Colonic mucosa (tissue), 4 donors: ENCODE data around the gene OGFRL1. TPM values are rescaled to one million over a fixed set of nuclear protein-coding genes. Genes with fewer than 3 reads are reported as not detected.

Experiments used
- DNase-seq: peaks from one replicate; pipeline ENCODE4 v3.0.0-alpha.2; 2020
- H3K27ac ChIP-seq: fragments of 200-600 bp; one replicate; pipeline ENCODE4 v1.8.0; 2021
- H3K27me3 ChIP-seq: fragments of 200-600 bp; one replicate; pipeline ENCODE4 v1.8.0; 2021
- H3K36me3 ChIP-seq: fragments of 200-600 bp; one replicate; pipeline ENCODE4 v1.8.0; 2021
- H3K4me1 ChIP-seq: fragments of 200-600 bp; one replicate; pipeline ENCODE4 v1.8.0; 2021; ENCODE audit warnings: mild to moderate bottlenecking
- H3K4me3 ChIP-seq: fragments of 200-600 bp; one replicate; pipeline ENCODE4 v1.8.0; 2021
- H3K9ac ChIP-seq, 2 donors: one replicate each; pipeline ENCODE4 v1.7.0; 2013; ENCODE audit warnings: control low read depth in 2 of 2, low read depth in 2 of 2, low read length in 2 of 2
- H3K9me3 ChIP-seq: fragments of 200-600 bp; one replicate; pipeline ENCODE4 v1.8.0; 2021
- CTCF ChIP-seq: fragments of 200-600 bp; IDR thresholded peaks from one replicate; pipeline ENCODE4 v1.8.0; 2022; ENCODE audit warnings: antibody characterized with exemption, mild to moderate bottlenecking
- intact Hi-C: fragments of 100-400 bp; cut with DNase I; formaldehyde crosslinking; loops from one replicate; pipeline ENCODE4 v1.14.1; 2022
- total RNA-seq, 2 donors: library from RNA; stranded (reverse); fragmentation: NEBNext Ultra II Directional in 1 of 2; extraction: Animal tissue kit (Norgen Biotek cat#: 25700) in 1 of 2; gene quantifications; one replicate each; pipeline ENCODE4 v1.2.1, GENCODE V29; 2021
- donor health status: healthy.
- donor health status: DM: no; HTN: no; CAD: no.
- donor health status: DM: no; HTN: no; CAD: no.

OGFRL1 gene
- 1 to 10 TPM; 3.2 to 5.3 TPM for total RNA-seq

GRCh38 chr6:71288228-71289038 is at the start of gene OGFRL1:
Gene OGFRL1 (plus strand): TSS chr6:71288811. CDS start chr6:71288937, 126 bp downstream.
- no peak for TF ChIP-seq CTCF
- intact Hi-C loops, result no loop called here
- DNase-seq, result peak; percentile 66
- Histone ChIP-seq H3K9ac (peak within 1 kb of the TSS; percentile 53 to 94), H3K27me3 (no peaks in the 10 kb centered on the region), H3K36me3 (no peaks in the 10 kb centered on the region), H3K4me1 (no peaks in the 10 kb centered on the region), H3K27ac (peak within 1 kb of the TSS; percentile 78), H3K9me3 (no peaks in the 10 kb centered on the region), H3K4me3 (peak within 1 kb of the TSS; percentile 72)

GRCh38 chr6:71239694-71240093 is 48.9 kb upstream of the OGFRL1 start:
- no peaks in the 10 kb centered on the region for H3K9me3 ChIP-seq
- H3K36me3 ChIP-seq, result no peaks in the 10 kb centered on the region
- intact Hi-C loops, result no loop called here
- no peak for DNase-seq
- no peak for TF ChIP-seq CTCF
- no peak overlapping the region for H3K9ac ChIP-seq
- H3K27ac ChIP-seq, result no peak overlapping the region
- H3K4me1 ChIP-seq, result no peaks in the 10 kb centered on the region
- H3K27me3 ChIP-seq, result no peaks in the 10 kb centered on the region
- H3K4me3 ChIP-seq, result no peak overlapping the region

- intact Hi-C loops, result no loop called here
- Histone ChIP-seq H3K4me1 (no peaks in the 10 kb centered on the region), H3K36me3 (no peaks in the 10 kb centered on the region), H3K9me3 (no peaks in the 10 kb centered on the region), H3K27me3 (no peaks in the 10 kb centered on the region), H3K27ac (no peak overlapping the region), H3K4me3 (no peak overlapping the region), H3K9ac (no peak overlapping the region)
- TF ChIP-seq CTCF, result no peak
- no peak for DNase-seq
Observed at GRCh38 chr6:71245265-71246049, 43.2 kb upstream of the OGFRL1 start.

DNA sequence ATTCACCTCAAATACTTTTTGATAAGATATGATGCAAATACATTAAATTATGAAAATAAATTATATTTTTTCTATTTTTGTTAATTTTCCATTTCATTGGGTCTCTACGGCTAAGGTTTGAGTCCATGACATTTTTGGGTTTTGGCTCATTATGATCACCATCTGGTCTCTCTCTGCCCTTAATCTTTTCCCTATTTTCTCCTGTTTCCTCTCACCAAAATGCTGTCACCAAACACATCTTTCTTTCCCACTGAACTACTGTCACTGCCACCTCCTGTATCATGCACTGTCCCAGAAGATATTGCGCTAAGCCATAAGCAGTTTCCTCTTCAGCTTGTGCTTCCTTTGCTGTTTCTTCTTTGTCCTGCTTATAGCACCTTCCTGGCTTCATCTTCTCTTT is 42.0 kb upstream of the OGFRL1 start:
- H3K36me3 ChIP-seq, result no peaks in the 10 kb centered on the region
- H3K9ac ChIP-seq, result no peak overlapping the region
- no peak overlapping the region for H3K27ac ChIP-seq
- intact Hi-C loops, result no loop called here
- no peak overlapping the region for H3K4me3 ChIP-seq
- no peaks in the 10 kb centered on the region for H3K9me3 ChIP-seq
- no peaks in the 10 kb centered on the region for H3K4me1 ChIP-seq
- no peak for TF ChIP-seq CTCF
- DNase-seq, result no peak
- H3K27me3 ChIP-seq, result no peaks in the 10 kb centered on the region

DNA sequence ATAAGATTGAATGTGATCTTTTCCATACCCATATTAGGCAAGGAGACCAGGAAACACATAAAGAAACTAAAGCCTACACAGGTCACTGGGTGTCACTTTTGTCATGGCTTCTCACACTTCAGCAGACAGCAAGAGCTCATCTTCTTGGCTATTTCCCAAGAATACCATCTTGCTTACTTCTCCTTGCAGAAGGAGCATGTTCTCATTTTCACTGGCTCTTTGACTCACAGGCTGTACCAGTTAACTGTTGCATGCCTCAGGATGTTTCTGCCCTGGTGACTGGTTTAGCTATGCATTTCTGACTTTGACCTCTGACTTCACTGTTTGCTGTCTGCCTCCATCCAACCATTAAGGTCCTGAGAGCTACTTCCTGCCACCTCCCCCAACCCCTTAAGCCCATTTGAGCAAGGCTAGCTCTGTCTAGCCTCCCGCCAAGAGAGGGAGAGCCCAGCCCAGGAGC is 40.3 kb upstream of the OGFRL1 start:
- intact Hi-C loops, result no loop called here
- TF ChIP-seq CTCF, result no peak

More for the DNA sequence above, 40.3 kb upstream of the OGFRL1 start:
- Histone ChIP-seq H3K9me3 (no peaks in the 10 kb centered on the region), H3K4me3 (no peak overlapping the region), H3K9ac (no peak overlapping the region), H3K4me1 (no peaks in the 10 kb centered on the region), H3K27me3 (no peaks in the 10 kb centered on the region), H3K36me3 (no peaks in the 10 kb centered on the region), H3K27ac (no peak overlapping the region)
- no peak for DNase-seq
